ENCODE data around the gene CCDC51. TPM values are rescaled to one million over a fixed set of nuclear protein-coding genes. Genes with fewer than 3 reads are reported as not detected.

The CCDC51 gene
- total RNA-seq, 1 experiment from 2014 or later = 59.5 TPM

DNA sequence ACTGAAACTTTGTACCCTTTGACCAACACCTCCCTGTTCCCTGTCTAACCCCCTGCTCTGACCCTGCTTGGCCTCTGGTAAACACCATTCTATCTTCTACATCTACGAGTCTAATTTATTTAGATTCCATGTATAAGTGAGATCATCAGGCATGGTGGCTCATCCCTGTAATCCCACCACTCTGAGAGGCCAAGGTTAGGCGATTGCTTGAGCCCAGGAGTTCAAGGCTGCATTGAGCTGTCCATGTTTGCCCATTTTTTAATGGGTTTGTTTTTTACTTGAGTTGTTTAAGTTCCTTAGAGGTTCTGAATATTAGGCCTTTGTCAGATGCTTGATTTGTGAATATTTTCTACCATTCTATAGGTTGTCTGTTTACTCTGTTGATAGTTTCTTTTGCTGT is 51.0 kb downstream of the CCDC51 start:
- Mint-ChIP-seq H3K4me1 (ENCODE audit: low read depth, unreplicated experiment) (no peaks in the 10 kb centered on the region), H3K4me3 (ENCODE audit: unreplicated experiment) (no peak overlapping the region), H3K9me3 (ENCODE audit: unreplicated experiment) (peaks cover 14% of the 10 kb centered on the region), H3K27me3 (ENCODE audit: insufficient read depth, unreplicated experiment) (no peaks in the 10 kb centered on the region), H3K36me3 (ENCODE audit: insufficient read depth, unreplicated experiment) (no peaks in the 10 kb centered on the region), H3K27ac (ENCODE audit: unreplicated experiment) (no peak overlapping the region)
- no peak for DNase-seq
- ChIA-PET POLR2A (no interaction called here), CTCF (no interaction called here)
- H3K9me3 ChIP-seq = peaks cover 4% of the 10 kb centered on the region; the same call in 1 of the 2 replicates
- no peaks in the 10 kb centered on the region for H3K27me3 ChIP-seq (replicated peaks; ENCODE audit: control insufficient read depth, insufficient read depth, low read length)
- no peak for TF ChIP-seq CTCF (IDR thresholded peaks at IDR 0.05; ENCODE audit: insufficient read depth in 1 of 2, low read depth in 1 of 2, low read length in 1 of 2, severe bottlenecking in 1 of 2, unreplicated experiment in 1 of 2)
- H3K4me1 ChIP-seq = peaks cover 3% of the 10 kb centered on the region; the same call in 1 of the 2 replicates
- intact Hi-C loops (cut with micrococcal nuclease; ENCODE audit: unreplicated experiment) = no loop called here
- no peak overlapping the region for H3K4me3 ChIP-seq (ENCODE audit: low read depth, low read length)
- H3K36me3 ChIP-seq (ENCODE audit: control insufficient read depth, insufficient read depth, low read length) = no peaks in the 10 kb centered on the region
- BruUV-seq (replicated peaks) = no TSS peak

- peaks cover 14% of the 10 kb centered on the region for H3K9me3 Mint-ChIP-seq (ENCODE audit: unreplicated experiment)
- H3K4me3 Mint-ChIP-seq (ENCODE audit: unreplicated experiment) = no peak overlapping the region
- no peaks in the 10 kb centered on the region for H3K36me3 Mint-ChIP-seq (ENCODE audit: insufficient read depth, unreplicated experiment)
- DNase-seq = no peak
- BruUV-seq (replicated peaks) = no TSS peak
- H3K4me1 Mint-ChIP-seq (ENCODE audit: low read depth, unreplicated experiment) = no peaks in the 10 kb centered on the region
- CTCF ChIA-PET = no interaction called here
- Histone ChIP-seq H3K9me3 (peaks cover 4% of the 10 kb centered on the region; the same call in 1 of the 2 replicates), H3K4me1 (peaks cover 3% of the 10 kb centered on the region; the same call in 1 of the 2 replicates), H3K4me3 (ENCODE audit: low read depth, low read length) (no peak overlapping the region), H3K36me3 (ENCODE audit: control insufficient read depth, insufficient read depth, low read length) (no peaks in the 10 kb centered on the region), H3K27me3 (replicated peaks; ENCODE audit: control insufficient read depth, insufficient read depth, low read length) (no peaks in the 10 kb centered on the region)
- TF ChIP-seq CTCF (IDR thresholded peaks at IDR 0.05; ENCODE audit: insufficient read depth in 1 of 2, low read depth in 1 of 2, low read length in 1 of 2, severe bottlenecking in 1 of 2, unreplicated experiment in 1 of 2) = no peak
- POLR2A ChIA-PET = no interaction called here
- intact Hi-C loops (cut with micrococcal nuclease; ENCODE audit: unreplicated experiment) = no loop called here
- H3K27me3 Mint-ChIP-seq (ENCODE audit: insufficient read depth, unreplicated experiment) = no peaks in the 10 kb centered on the region
- H3K27ac Mint-ChIP-seq (ENCODE audit: unreplicated experiment) = no peak overlapping the region
These were observed 52.3 kb downstream of the CCDC51 start for GRCh38 chr3:48387634-48388033.

Other genes starting within 250 kb of the CCDC51 start
- not detected in 2 replicates for gene CAMP, start 216.6 kb downstream of the CCDC51 start, total RNA-seq (2022)
- 9.7 and 10.9 TPM in 2 replicates for gene ZNF589, start 199.0 kb downstream of the CCDC51 start, total RNA-seq (2022)
- 42.3 and 49.2 TPM in 2 replicates for gene NME6, start 138.8 kb downstream of the CCDC51 start, total RNA-seq (2022)
- not detected in 2 replicates for gene SPINK8, start 106.5 kb downstream of the CCDC51 start, total RNA-seq (2022)
- gene FBXW12, start 67.9 kb downstream of the CCDC51 start, total RNA-seq (2022) = 1.7 and 2.3 TPM in 2 replicates
- 149 and 164 TPM in 2 replicates for gene PLXNB1, start 10.0 kb downstream of the CCDC51 start, total RNA-seq (2022)
- gene TMA7, start 138 bp upstream of the CCDC51 start, total RNA-seq (2022) = 205 and 227 TPM in 2 replicates
- 14.4 and 15.9 TPM in 2 replicates for gene ATRIP, start 6.6 kb upstream of the CCDC51 start, total RNA-seq (2022)
- gene SHISA5, start 64.1 kb upstream of the CCDC51 start, total RNA-seq (2022) = 213 and 226 TPM in 2 replicates
- 11.2 and 14.4 TPM in 2 replicates for gene PFKFB4, start 116.7 kb upstream of the CCDC51 start, total RNA-seq (2022)
- gene UCN2, start 123.7 kb upstream of the CCDC51 start, total RNA-seq (2022) = 0.54 TPM in 1 of 2 replicates, not detected in the other
- 4.7 and 5.2 TPM in 2 replicates for gene COL7A1, start 155.2 kb upstream of the CCDC51 start, total RNA-seq (2022)
- 278 and 283 TPM in 2 replicates for gene UQCRC1, start 169.5 kb upstream of the CCDC51 start, total RNA-seq (2022)
- not detected in 2 replicates for gene TMEM89, start 181.7 kb upstream of the CCDC51 start, total RNA-seq (2022)
- 54.7 and 59.4 TPM in 2 replicates for gene SLC26A6, start 195.3 kb upstream of the CCDC51 start, total RNA-seq (2022)
- gene CELSR3, start 222.8 kb upstream of the CCDC51 start, total RNA-seq (2022) = 35.4 and 39.0 TPM in 2 replicates
- 30.1 and 30.2 TPM in 2 replicates for gene NCKIPSD, start 245.8 kb upstream of the CCDC51 start, total RNA-seq (2022)